SJSA1 (cell line): ENCODE data around the gene NPFF. TPM values are rescaled to one million over a fixed set of nuclear protein-coding genes. Genes with fewer than 3 reads are reported as not detected.

ENCODE experiments used
- DNase-seq, 2 experiments: peaks; one replicate each; pipeline ENCODE4 v3.0.0-alpha.2; 2015 to 2020; ENCODE audit warnings: low spot score in 2 of 2, low read depth in 1 of 2
- H3K27ac ChIP-seq: fragments of 250-450 bp; sonication (Bioruptor Pico); 2 replicates; pipeline ENCODE4 v1.5.1; 2020; ENCODE audit warnings: mild to moderate bottlenecking, moderate library complexity
- H3K27me3 ChIP-seq: fragments of 250-450 bp; sonication (Bioruptor Pico); replicated peaks from 2 replicates; pipeline ENCODE4 v1.5.1; 2020; ENCODE audit warnings: mild to moderate bottlenecking, moderate library complexity
- H3K36me3 ChIP-seq: fragments of 250-450 bp; sonication (Bioruptor Pico); 2 replicates; pipeline ENCODE4 v1.5.1; 2020; ENCODE audit warnings: mild to moderate bottlenecking
- H3K4me1 ChIP-seq: fragments of 250-450 bp; sonication (Bioruptor Pico); replicated peaks from 2 replicates; pipeline ENCODE4 v1.6.1; 2021; ENCODE audit warnings: mild to moderate bottlenecking
- H3K4me3 ChIP-seq: fragments of 250-450 bp; sonication (Bioruptor Pico); 2 replicates; pipeline ENCODE4 v1.5.1; 2020; ENCODE audit warnings: mild to moderate bottlenecking
- H3K9me3 ChIP-seq: fragments of 250-450 bp; sonication (Bioruptor Pico); replicated peaks from 2 replicates; pipeline ENCODE4 v1.5.1; 2020; ENCODE audit warnings: mild to moderate bottlenecking
- total RNA-seq: library from RNA; depleted of rRNA; stranded (reverse); fragments of >200 nt; shearing (Covaris generic); gene quantifications from 2 replicates; pipeline ENCODE4 v1.2.3, GENCODE V29; 2014; rRNA removed

NPFF gene
- total RNA-seq, 1 experiment from 2014 or later = not detected

- H3K4me1 ChIP-seq = no peaks in the 10 kb centered on the region
- H3K4me3 ChIP-seq = no peak overlapping the region
- DNase-seq = no peak
- H3K9me3 ChIP-seq = no peaks in the 10 kb centered on the region
- H3K27ac ChIP-seq = no peak overlapping the region
- H3K27me3 ChIP-seq = no peaks in the 10 kb centered on the region
- peaks cover 97% of the 10 kb centered on the region for H3K36me3 ChIP-seq
Observed at GRCh38 chr12:53466640-53467039, 40.6 kb downstream of the NPFF start.

DNA sequence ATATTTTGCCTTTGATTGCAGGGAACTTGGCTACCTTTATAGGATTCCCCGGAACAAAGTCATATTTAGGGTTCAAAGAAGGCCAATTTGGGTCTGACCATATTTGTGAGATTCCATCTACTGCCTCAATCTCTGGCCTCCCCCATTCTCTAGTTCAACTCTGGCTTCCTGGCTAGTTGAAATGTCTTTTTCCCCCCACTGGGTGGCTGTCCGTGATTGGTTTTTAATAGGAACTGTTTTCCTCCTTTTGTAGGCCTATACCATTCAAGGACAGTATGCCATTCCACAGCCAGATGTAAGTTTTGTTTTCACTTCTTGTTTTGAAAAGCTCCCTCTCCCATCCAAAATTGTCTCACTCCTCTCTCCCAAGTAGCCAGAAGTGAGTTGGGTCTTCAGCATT lies 41.6 kb downstream of the NPFF start:
- Histone ChIP-seq H3K36me3 (peaks cover 97% of the 10 kb centered on the region), H3K4me3 (no peak overlapping the region), H3K27me3 (no peaks in the 10 kb centered on the region), H3K4me1 (no peaks in the 10 kb centered on the region), H3K9me3 (no peaks in the 10 kb centered on the region), H3K27ac (no peak overlapping the region)
- no peak for DNase-seq

DNA sequence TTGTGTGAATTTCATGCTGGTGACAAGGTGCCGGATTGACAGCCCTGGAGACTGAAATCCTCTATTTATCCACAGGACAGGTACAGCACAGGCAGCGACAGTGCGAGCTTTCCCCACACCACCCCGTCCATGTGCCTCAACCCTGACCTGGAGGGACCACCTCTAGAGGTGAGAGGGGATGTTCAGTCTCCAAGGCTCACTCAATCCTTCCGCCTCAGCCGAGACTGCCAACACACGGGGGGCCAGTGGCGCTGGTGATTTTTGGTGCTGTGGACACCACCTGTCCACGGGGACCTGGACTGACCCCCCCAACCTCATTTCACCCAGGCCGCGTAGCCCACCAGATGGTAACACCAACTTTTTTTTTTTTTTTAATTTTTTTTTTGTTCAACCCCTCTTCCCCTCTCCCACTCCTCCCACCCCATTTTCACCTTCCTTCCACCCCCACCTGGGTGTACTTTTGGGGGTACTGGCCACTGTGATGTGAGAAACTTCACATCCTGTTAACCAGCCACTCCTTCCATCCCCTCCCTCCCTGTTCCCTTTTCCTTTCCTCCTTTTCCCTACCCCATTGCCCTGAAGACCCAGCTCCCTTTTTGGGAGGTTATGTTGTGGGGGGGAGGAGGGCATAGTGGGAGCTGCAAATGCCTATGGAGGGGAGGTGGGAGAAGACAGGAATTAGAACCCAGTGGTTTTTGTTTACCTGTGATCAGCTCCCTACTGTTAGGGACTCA lies 42.4 kb downstream of the NPFF start:
- Histone ChIP-seq H3K27me3 (no peaks in the 10 kb centered on the region), H3K9me3 (no peaks in the 10 kb centered on the region), H3K4me3 (no peak overlapping the region), H3K4me1 (no peaks in the 10 kb centered on the region), H3K36me3 (peaks cover 98% of the 10 kb centered on the region), H3K27ac (no peak overlapping the region)
- DNase-seq = no peak

DNA sequence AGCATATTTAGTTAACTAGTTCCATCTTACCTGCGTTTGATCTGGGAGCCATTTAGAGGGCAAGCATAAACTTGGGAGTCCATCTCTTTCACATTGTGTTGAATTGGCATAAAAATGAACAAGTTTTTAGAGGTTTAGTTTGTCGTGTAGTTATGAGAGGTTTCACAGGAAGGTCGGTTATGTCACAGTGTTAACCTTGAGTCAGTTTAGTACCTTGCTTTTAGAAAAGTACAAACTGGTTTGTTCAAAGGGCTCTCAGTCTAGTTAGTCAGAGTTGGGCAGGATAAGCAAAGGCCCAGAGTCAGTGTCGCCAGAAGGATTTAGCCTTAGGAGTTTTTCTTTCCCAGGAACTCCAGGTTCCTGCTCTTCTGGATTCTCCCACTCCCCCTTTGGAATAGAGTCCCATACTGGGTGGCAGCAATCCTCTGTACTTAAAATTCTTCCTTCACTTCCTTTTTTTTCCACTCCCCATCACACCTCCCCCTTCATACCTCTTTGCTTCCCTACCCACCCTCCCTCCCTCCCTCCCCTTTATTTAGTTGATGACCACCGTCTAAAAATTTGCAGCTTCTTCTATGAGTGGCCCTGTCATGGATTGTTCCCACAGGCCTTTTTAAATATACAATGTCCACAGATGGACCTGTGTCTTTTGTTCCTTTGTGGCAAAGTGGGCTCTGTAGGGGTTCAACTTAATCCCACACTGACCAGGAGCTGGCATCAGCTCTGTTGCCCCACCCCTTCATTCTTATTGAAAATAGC lies 43.3 kb downstream of the NPFF start:
- H3K36me3 ChIP-seq = peaks cover 98% of the 10 kb centered on the region
- no peak overlapping the region for H3K27ac ChIP-seq
- H3K4me1 ChIP-seq = no peaks in the 10 kb centered on the region
- no peaks in the 10 kb centered on the region for H3K27me3 ChIP-seq
- DNase-seq = no peak
- no peak overlapping the region for H3K4me3 ChIP-seq
- no peaks in the 10 kb centered on the region for H3K9me3 ChIP-seq

GRCh38 chr12:53462935-53463334 lies 44.3 kb downstream of the NPFF start:
- no peak overlapping the region for H3K4me3 ChIP-seq
- H3K9me3 ChIP-seq = no peaks in the 10 kb centered on the region
- no peaks in the 10 kb centered on the region for H3K27me3 ChIP-seq
- H3K4me1 ChIP-seq = no peaks in the 10 kb centered on the region
- no peak for DNase-seq
- no peak overlapping the region for H3K27ac ChIP-seq
- H3K36me3 ChIP-seq = peaks cover 98% of the 10 kb centered on the region

DNA sequence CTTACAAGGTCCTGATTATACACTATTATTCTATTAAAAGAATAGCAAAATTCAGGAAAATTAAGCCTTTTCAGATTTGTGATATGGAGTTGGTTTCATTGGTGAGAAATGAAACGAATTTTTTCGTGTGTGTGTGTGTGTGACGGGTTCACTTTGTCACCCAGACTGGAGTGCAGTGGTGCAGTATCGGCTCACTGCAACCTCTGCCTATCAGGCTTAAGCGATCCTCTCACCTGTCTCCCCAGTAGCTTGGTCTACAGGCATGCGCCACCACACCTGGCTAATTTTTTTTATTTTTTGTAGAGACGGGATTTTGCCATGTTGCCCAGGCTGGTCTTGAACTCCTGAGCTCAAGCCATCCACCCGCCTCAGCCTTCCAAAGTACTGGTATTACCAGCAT lies 45.7 kb downstream of the NPFF start:
- Histone ChIP-seq H3K27me3 (no peaks in the 10 kb centered on the region), H3K4me3 (no peak overlapping the region), H3K9me3 (no peaks in the 10 kb centered on the region), H3K27ac (no peak overlapping the region), H3K4me1 (no peaks in the 10 kb centered on the region), H3K36me3 (peaks cover 98% of the 10 kb centered on the region)
- DNase-seq = no peak

GRCh38 chr12:53461059-53461458 lies 46.2 kb downstream of the NPFF start:
- no peaks in the 10 kb centered on the region for H3K27me3 ChIP-seq
- H3K9me3 ChIP-seq = no peaks in the 10 kb centered on the region
- peaks cover 98% of the 10 kb centered on the region for H3K36me3 ChIP-seq
- H3K4me3 ChIP-seq = no peak overlapping the region
- no peak overlapping the region for H3K27ac ChIP-seq
- DNase-seq = no peak
- no peaks in the 10 kb centered on the region for H3K4me1 ChIP-seq

GRCh38 chr12:53459097-53459496 lies 48.2 kb downstream of the NPFF start:
- H3K36me3 ChIP-seq = peaks cover 100% of the 10 kb centered on the region
- no peaks in the 10 kb centered on the region for H3K27me3 ChIP-seq
- no peak for DNase-seq
- H3K4me3 ChIP-seq = no peak overlapping the region
- peaks cover 6% of the 10 kb centered on the region for H3K4me1 ChIP-seq
- no peaks in the 10 kb centered on the region for H3K9me3 ChIP-seq
- no peak overlapping the region for H3K27ac ChIP-seq

Other genes with a start within 250 kb of the NPFF start
- gene ESPL1, start 239.2 kb downstream of the NPFF start, total RNA-seq = 20.2 and 28.0 TPM in 2 replicates
- gene PFDN5, start 211.9 kb downstream of the NPFF start, total RNA-seq = 450 and 523 TPM in 2 replicates
- 40.6 and 45.1 TPM in 2 replicates for gene MYG1, start 207.8 kb downstream of the NPFF start, total RNA-seq
- gene AAAS, start 185.9 kb downstream of the NPFF start, total RNA-seq = 51.8 and 52.0 TPM in 2 replicates
- not detected in 2 replicates for gene SP7, start 171.1 kb downstream of the NPFF start, total RNA-seq
- 19.8 and 33.9 TPM in 2 replicates for gene SP1, start 127.3 kb downstream of the NPFF start, total RNA-seq
- gene AMHR2, start 83.6 kb downstream of the NPFF start, total RNA-seq = not detected in 2 replicates
- 44.7 and 80.1 TPM in 2 replicates for gene PRR13, start 65.8 kb downstream of the NPFF start, total RNA-seq
- gene PCBP2, start 55.4 kb downstream of the NPFF start, total RNA-seq = 153 and 157 TPM in 2 replicates
- 6.7 and 8.6 TPM in 2 replicates for gene MAP3K12, start 8.0 kb downstream of the NPFF start, total RNA-seq
- 38.3 and 39.0 TPM in 2 replicates for gene TARBP2, start 6.2 kb downstream of the NPFF start, total RNA-seq
- 8.3 and 33.6 TPM in 2 replicates for gene ATF7, start 118.9 kb upstream of the NPFF start, total RNA-seq
- 273 and 358 TPM in 2 replicates for gene ATP5MC2, start 168.6 kb upstream of the NPFF start, total RNA-seq
- gene CALCOCO1, start 220.0 kb upstream of the NPFF start, total RNA-seq = 19.8 and 27.0 TPM in 2 replicates
- not detected in 2 replicates for gene CISTR, start 244.5 kb upstream of the NPFF start, total RNA-seq